ENCODE data around the gene MCCC1. TPM values are rescaled to one million over a fixed set of nuclear protein-coding genes. Genes with fewer than 3 reads are reported as not detected.
A peak's percentile ranks its signal among the peaks of the same experiment; 100 is the strongest.

MCCC1 gene
- total and polyA plus RNA-seq, 7 donors: 8.2 to 24.4 (median 15.6) TPM

- peak within 1 kb of the TSS; percentile 95 for H3K4me3 ChIP-seq
- H3K9me3 ChIP-seq: no peaks in the 10 kb centered on the region
- peaks cover 20% of the 10 kb centered on the region for H3K4me1 ChIP-seq
- H3K27ac ChIP-seq: peak within 1 kb of the TSS; percentile 89
- TF ChIP-seq, protein P1, sequence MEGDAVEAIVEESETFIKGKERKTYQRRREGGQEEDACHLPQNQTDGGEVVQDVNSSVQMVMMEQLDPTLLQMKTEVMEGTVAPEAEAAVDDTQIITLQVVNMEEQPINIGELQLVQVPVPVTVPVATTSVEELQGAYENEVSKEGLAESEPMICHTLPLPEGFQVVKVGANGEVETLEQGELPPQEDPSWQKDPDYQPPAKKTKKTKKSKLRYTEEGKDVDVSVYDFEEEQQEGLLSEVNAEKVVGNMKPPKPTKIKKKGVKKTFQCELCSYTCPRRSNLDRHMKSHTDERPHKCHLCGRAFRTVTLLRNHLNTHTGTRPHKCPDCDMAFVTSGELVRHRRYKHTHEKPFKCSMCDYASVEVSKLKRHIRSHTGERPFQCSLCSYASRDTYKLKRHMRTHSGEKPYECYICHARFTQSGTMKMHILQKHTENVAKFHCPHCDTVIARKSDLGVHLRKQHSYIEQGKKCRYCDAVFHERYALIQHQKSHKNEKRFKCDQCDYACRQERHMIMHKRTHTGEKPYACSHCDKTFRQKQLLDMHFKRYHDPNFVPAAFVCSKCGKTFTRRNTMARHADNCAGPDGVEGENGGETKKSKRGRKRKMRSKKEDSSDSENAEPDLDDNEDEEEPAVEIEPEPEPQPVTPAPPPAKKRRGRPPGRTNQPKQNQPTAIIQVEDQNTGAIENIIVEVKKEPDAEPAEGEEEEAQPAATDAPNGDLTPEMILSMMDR (IDR thresholded peaks at IDR 0.05): no peak
- intact Hi-C loops (cut with DNase I): loop anchor here (5.0 kb wide), 2 partner anchors 68 to 117 kb away; partner anchors contain the start of gene MCCC1 (in 1 of the 2)
- DNase-seq (peak; percentile 93 to 96), ATAC-seq (peak; percentile 91 to 97 (median 94))
- 0 to 1% (median 1%) methylated on average over 34 to 106 of the region's 106 CpGs for WGBS, 3 donors
- H3K27me3 ChIP-seq (ENCODE audit: insufficient read depth in 3 of 3, low read length in 2 of 3): no peaks in the 10 kb centered on the region
- no peaks in the 10 kb centered on the region for H3K36me3 ChIP-seq (ENCODE audit: insufficient read depth in 1 of 2, low read depth in 1 of 2)
Observed at GRCh38 chr3:182980204-182981037, 118.9 kb downstream of the MCCC1 start, which contains the start of gene DCUN1D1. DCUN1D1 (minus strand) TSS chr3:182980538; CDS start chr3:182980489, 49 bp downstream.

DNA sequence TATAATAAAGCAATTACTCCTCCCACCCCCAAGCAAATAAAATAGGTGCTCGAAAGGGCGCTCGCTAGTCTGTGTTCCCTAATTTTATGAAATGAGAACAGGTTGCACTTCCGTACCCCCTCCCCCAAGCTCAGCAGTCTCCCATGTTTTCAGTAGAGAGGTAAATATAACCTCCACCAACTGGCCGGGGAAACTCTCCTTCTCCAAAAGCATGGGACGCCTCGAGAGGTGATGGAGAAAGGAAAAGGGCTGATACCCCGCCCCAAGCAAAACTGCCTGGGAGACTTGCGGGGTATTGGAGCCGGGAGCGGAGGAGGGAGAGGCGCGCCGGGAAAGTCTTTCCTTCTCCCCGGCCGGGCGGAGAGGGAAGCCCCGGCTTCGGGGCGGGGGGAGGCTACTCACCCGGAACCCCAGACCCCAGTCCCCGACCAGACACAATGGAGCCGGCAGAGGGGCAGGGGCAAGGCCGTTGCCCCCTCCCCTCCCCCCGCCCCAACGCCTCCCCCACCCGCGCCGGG lies 119.6 kb downstream of the MCCC1 start:
- Histone ChIP-seq H3K4me3 (peak overlapping the region; percentile 95), H3K36me3 (ENCODE audit: insufficient read depth in 1 of 2, low read depth in 1 of 2) (no peaks in the 10 kb centered on the region), H3K9me3 (no peaks in the 10 kb centered on the region), H3K27ac (peak overlapping the region; percentile 89), H3K4me1 (peaks cover 24% of the 10 kb centered on the region), H3K27me3 (ENCODE audit: insufficient read depth in 3 of 3, low read length in 2 of 3) (no peaks in the 10 kb centered on the region)
- 0 to 1% (median 0%) methylated on average over 13 to 29 of the region's 29 CpGs for WGBS, 3 donors
- DNase-seq (no peak), ATAC-seq (peak; percentile 21 to 62 (median 27))
- TF ChIP-seq, protein P1 (IDR thresholded peaks at IDR 0.05): no peak
- intact Hi-C loops (cut with DNase I): loop anchor here (5.0 kb wide), 2 partner anchors 67 to 118 kb away; partner anchors contain the start of gene MCCC1 (in 1 of the 2)

DNA sequence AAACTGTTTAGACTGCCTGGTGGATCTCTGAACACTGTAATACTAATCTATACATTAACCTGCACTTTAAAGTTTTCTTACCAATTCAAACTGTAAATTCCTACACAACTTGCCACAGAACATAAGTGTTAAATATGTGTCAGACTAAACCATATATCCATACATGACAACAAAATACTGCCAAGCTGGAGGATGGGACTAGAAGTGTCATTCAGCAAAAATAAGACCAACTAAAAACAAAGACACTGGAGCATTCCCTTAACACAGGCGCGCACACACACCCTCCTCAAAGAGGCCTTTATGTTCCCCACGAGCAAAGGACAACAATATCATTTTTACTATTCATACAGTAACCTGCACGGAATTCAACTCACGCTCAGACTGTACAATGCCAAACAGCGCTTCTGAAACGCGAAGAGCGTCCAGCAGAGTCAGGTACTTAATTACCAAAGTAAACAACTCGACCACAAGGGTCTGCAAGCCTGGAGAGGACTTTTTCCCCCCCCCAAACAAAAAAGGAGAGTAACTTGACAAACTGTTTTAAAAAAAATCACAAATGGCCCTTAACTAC lies 120.1 kb downstream of the MCCC1 start:
- DNase-seq: no peak
- TF ChIP-seq, protein P1 (IDR thresholded peaks at IDR 0.05): no peak
- H3K27ac ChIP-seq: peak overlapping the region; percentile 89
- intact Hi-C loops (cut with DNase I): no loop called here
- peak in 1 of 4 donors; percentile 54 for ATAC-seq
- peak overlapping the region; percentile 95 for H3K4me3 ChIP-seq
- H3K36me3 ChIP-seq (ENCODE audit: insufficient read depth in 1 of 2, low read depth in 1 of 2): no peaks in the 10 kb centered on the region
- peaks cover 25% of the 10 kb centered on the region for H3K4me1 ChIP-seq
- no peaks in the 10 kb centered on the region for H3K27me3 ChIP-seq (ENCODE audit: insufficient read depth in 3 of 3, low read length in 2 of 3)
- no peaks in the 10 kb centered on the region for H3K9me3 ChIP-seq
- 2% methylated on average over 10 of the region's 10 CpGs for WGBS, 3 donors

DNA sequence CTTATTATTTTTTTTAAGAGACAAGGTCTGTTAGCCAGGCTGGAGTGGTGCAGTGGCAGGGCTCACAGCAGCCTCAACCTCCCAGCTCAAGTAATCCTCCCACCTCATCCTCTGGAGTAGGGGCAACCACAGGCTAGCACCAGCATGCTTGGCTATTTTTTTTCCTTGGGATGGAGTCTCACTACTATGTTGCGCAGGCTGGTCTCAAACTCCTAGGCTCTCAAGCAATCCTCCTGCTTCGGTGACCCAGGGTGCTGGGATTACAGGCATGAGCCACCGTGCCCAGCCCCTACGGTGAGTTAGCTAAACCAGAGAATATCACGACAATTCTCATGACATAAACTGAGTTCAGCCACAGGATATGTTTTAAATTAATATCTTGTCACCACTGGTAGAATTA lies 120.9 kb downstream of the MCCC1 start:
- H3K27ac ChIP-seq: no peak overlapping the region
- TF ChIP-seq, protein P1 (IDR thresholded peaks at IDR 0.05): no peak
- H3K36me3 ChIP-seq (ENCODE audit: insufficient read depth in 1 of 2, low read depth in 1 of 2): no peaks in the 10 kb centered on the region
- no peaks in the 10 kb centered on the region for H3K9me3 ChIP-seq
- no peak for DNase-seq
- ATAC-seq: no peak
- WGBS, 3 donors: 50 to 61% (median 53%) methylated on average over 5 of the region's 5 CpGs
- intact Hi-C loops (cut with DNase I): no loop called here
- no peaks in the 10 kb centered on the region for H3K27me3 ChIP-seq (ENCODE audit: insufficient read depth in 3 of 3, low read length in 2 of 3)
- H3K4me1 ChIP-seq: peaks cover 25% of the 10 kb centered on the region
- peak overlapping the region; percentile 95 for H3K4me3 ChIP-seq
